ENCODE data around the gene WSCD1.

Gene WSCD1

GRCh38 chr17:6120351-6120750, 50.2 kb downstream of the WSCD1 start:
- Mint-ChIP-seq H3K9me3 (peaks cover 9% of the 10 kb centered on the region), H3K4me3 (no peak overlapping the region), H3K4me1 (no peaks in the 10 kb centered on the region), H3K27me3 (no peaks in the 10 kb centered on the region), H3K27ac (no peak overlapping the region), H3K36me3 (no peaks in the 10 kb centered on the region)
- no peak for DNase-seq (ENCODE audit: low spot score in 2 of 2)
- no peak for ATAC-seq (ENCODE audit: low read depth)

GRCh38 chr17:6124856-6125255, 54.7 kb downstream of the WSCD1 start:
- no peaks in the 10 kb centered on the region for H3K4me1 Mint-ChIP-seq
- no peak for ATAC-seq (ENCODE audit: low read depth)
- no peak overlapping the region for H3K4me3 Mint-ChIP-seq
- H3K27me3 Mint-ChIP-seq, result peaks cover 3% of the 10 kb centered on the region
- H3K36me3 Mint-ChIP-seq, result no peaks in the 10 kb centered on the region
- DNase-seq (ENCODE audit: low spot score in 2 of 2), result no peak
- no peak overlapping the region for H3K27ac Mint-ChIP-seq
- H3K9me3 Mint-ChIP-seq, result peaks cover 12% of the 10 kb centered on the region

- Mint-ChIP-seq H3K9me3 (peaks cover 12% of the 10 kb centered on the region), H3K36me3 (no peaks in the 10 kb centered on the region), H3K27me3 (peaks cover 4% of the 10 kb centered on the region), H3K4me1 (no peaks in the 10 kb centered on the region), H3K27ac (no peak overlapping the region), H3K4me3 (no peak overlapping the region)
- DNase-seq (ENCODE audit: low spot score in 2 of 2) (no peak), ATAC-seq (ENCODE audit: low read depth) (no peak)
These were observed 56.6 kb downstream of the WSCD1 start for GRCh38 chr17:6126768-6127167.

- Mint-ChIP-seq H3K4me1 (no peaks in the 10 kb centered on the region), H3K27ac (no peak overlapping the region), H3K4me3 (no peak overlapping the region), H3K27me3 (peaks cover 15% of the 10 kb centered on the region), H3K36me3 (no peaks in the 10 kb centered on the region), H3K9me3 (no peaks in the 10 kb centered on the region)
- no peak for DNase-seq (ENCODE audit: low spot score in 2 of 2)
- no peak for ATAC-seq (ENCODE audit: low read depth)
These were observed 64.5 kb downstream of the WSCD1 start for GRCh38 chr17:6134721-6135120.

GRCh38 chr17:6135236-6135635, 65.1 kb downstream of the WSCD1 start:
- ATAC-seq (ENCODE audit: low read depth) (no peak), DNase-seq (ENCODE audit: low spot score in 2 of 2) (no peak)
- Mint-ChIP-seq H3K27ac (no peak overlapping the region), H3K4me3 (no peak overlapping the region), H3K36me3 (no peaks in the 10 kb centered on the region), H3K4me1 (no peaks in the 10 kb centered on the region), H3K9me3 (no peaks in the 10 kb centered on the region), H3K27me3 (peaks cover 17% of the 10 kb centered on the region)

- DNase-seq (ENCODE audit: low spot score in 2 of 2) (no peak), ATAC-seq (ENCODE audit: low read depth) (no peak)
- H3K27ac Mint-ChIP-seq, result no peak overlapping the region
- H3K27me3 Mint-ChIP-seq, result peaks cover 18% of the 10 kb centered on the region
- no peak overlapping the region for H3K4me3 Mint-ChIP-seq
- H3K4me1 Mint-ChIP-seq, result no peaks in the 10 kb centered on the region
- H3K36me3 Mint-ChIP-seq, result no peaks in the 10 kb centered on the region
- H3K9me3 Mint-ChIP-seq, result no peaks in the 10 kb centered on the region
These were observed 65.8 kb downstream of the WSCD1 start for GRCh38 chr17:6135996-6136395.

- H3K9me3 Mint-ChIP-seq, result no peaks in the 10 kb centered on the region
- no peak for DNase-seq (ENCODE audit: low spot score in 2 of 2)
- no peaks in the 10 kb centered on the region for H3K36me3 Mint-ChIP-seq
- H3K27ac Mint-ChIP-seq, result no peak overlapping the region
- H3K4me3 Mint-ChIP-seq, result no peak overlapping the region
- peaks cover 20% of the 10 kb centered on the region for H3K27me3 Mint-ChIP-seq
- no peaks in the 10 kb centered on the region for H3K4me1 Mint-ChIP-seq
- no peak for ATAC-seq (ENCODE audit: low read depth)
These were observed 67.7 kb downstream of the WSCD1 start for GRCh38 chr17:6137716-6138502.

GRCh38 chr17:6138761-6139446, 68.7 kb downstream of the WSCD1 start:
- Mint-ChIP-seq H3K9me3 (no peaks in the 10 kb centered on the region), H3K4me3 (no peak overlapping the region), H3K36me3 (no peaks in the 10 kb centered on the region), H3K4me1 (no peaks in the 10 kb centered on the region), H3K27ac (no peak overlapping the region), H3K27me3 (peaks cover 19% of the 10 kb centered on the region)
- ATAC-seq (ENCODE audit: low read depth) (no peak), DNase-seq (ENCODE audit: low spot score in 2 of 2) (no peak)

GRCh38 chr17:6139447-6139832, 69.3 kb downstream of the WSCD1 start:
- H3K27ac Mint-ChIP-seq, result no peak overlapping the region
- H3K4me1 Mint-ChIP-seq, result no peaks in the 10 kb centered on the region
- peaks cover 19% of the 10 kb centered on the region for H3K27me3 Mint-ChIP-seq
- H3K9me3 Mint-ChIP-seq, result no peaks in the 10 kb centered on the region
- no peak overlapping the region for H3K4me3 Mint-ChIP-seq
- DNase-seq (ENCODE audit: low spot score in 2 of 2) (no peak), ATAC-seq (ENCODE audit: low read depth) (no peak)
- no peaks in the 10 kb centered on the region for H3K36me3 Mint-ChIP-seq

GRCh38 chr17:6140188-6140587, 70.0 kb downstream of the WSCD1 start:
- Mint-ChIP-seq H3K4me1 (no peaks in the 10 kb centered on the region), H3K4me3 (no peak overlapping the region), H3K27me3 (peaks cover 19% of the 10 kb centered on the region), H3K36me3 (no peaks in the 10 kb centered on the region), H3K9me3 (no peaks in the 10 kb centered on the region), H3K27ac (no peak overlapping the region)
- no peak for DNase-seq (ENCODE audit: low spot score in 2 of 2)
- ATAC-seq (ENCODE audit: low read depth), result no peak

- no peak overlapping the region for H3K27ac Mint-ChIP-seq
- no peak for ATAC-seq (ENCODE audit: low read depth)
- no peaks in the 10 kb centered on the region for H3K36me3 Mint-ChIP-seq
- no peaks in the 10 kb centered on the region for H3K4me1 Mint-ChIP-seq
- H3K27me3 Mint-ChIP-seq, result peaks cover 19% of the 10 kb centered on the region
- DNase-seq (ENCODE audit: low spot score in 2 of 2), result no peak
- peaks cover 1% of the 10 kb centered on the region for H3K9me3 Mint-ChIP-seq
- no peak overlapping the region for H3K4me3 Mint-ChIP-seq
These were observed 70.7 kb downstream of the WSCD1 start for GRCh38 chr17:6140728-6141330.

- Mint-ChIP-seq H3K27me3 (peaks cover 13% of the 10 kb centered on the region), H3K4me3 (no peak overlapping the region), H3K9me3 (peaks cover 4% of the 10 kb centered on the region), H3K27ac (no peak overlapping the region), H3K36me3 (no peaks in the 10 kb centered on the region), H3K4me1 (no peaks in the 10 kb centered on the region)
- DNase-seq (ENCODE audit: low spot score in 2 of 2) (no peak), ATAC-seq (ENCODE audit: low read depth) (no peak)
These were observed 72.5 kb downstream of the WSCD1 start for GRCh38 chr17:6142701-6143100.

GRCh38 chr17:6145946-6146345, 75.8 kb downstream of the WSCD1 start:
- DNase-seq (ENCODE audit: low spot score in 2 of 2), result no peak
- Mint-ChIP-seq H3K4me3 (no peak overlapping the region), H3K36me3 (no peaks in the 10 kb centered on the region), H3K27ac (no peak overlapping the region), H3K9me3 (peaks cover 7% of the 10 kb centered on the region), H3K27me3 (peaks cover 16% of the 10 kb centered on the region), H3K4me1 (no peaks in the 10 kb centered on the region)
- ATAC-seq (ENCODE audit: low read depth), result no peak

- no peak for DNase-seq (ENCODE audit: low spot score in 2 of 2)
- Mint-ChIP-seq H3K27ac (no peak overlapping the region), H3K27me3 (peaks cover 13% of the 10 kb centered on the region)
These were observed 76.9 kb downstream of the WSCD1 start for GRCh38 chr17:6147042-6147441.

More at GRCh38 chr17:6147042-6147441, 76.9 kb downstream of the WSCD1 start:
- H3K4me3 Mint-ChIP-seq, result no peak overlapping the region
- H3K4me1 Mint-ChIP-seq, result no peaks in the 10 kb centered on the region
- H3K9me3 Mint-ChIP-seq, result peaks cover 7% of the 10 kb centered on the region
- no peaks in the 10 kb centered on the region for H3K36me3 Mint-ChIP-seq
- ATAC-seq (ENCODE audit: low read depth), result no peak

Data from memory B cell (primary cell).